NCI-H345 treated with DMSO at 0.1 percent for 48 hours (cell line): Measurements from ENCODE around the gene PTTG1IP2.
"Not testable (repeated sequence)": the region's sequence is repeated elsewhere in the genome, so short reads cannot be mapped to it uniquely, and the experiment has no call there.

Source experiments
- DNase-seq: peaks from one replicate; lab custom pipeline; 2025; ENCODE audit not compliant: unreplicated experiment; lab: John Stamatoyannopoulos, UW

Gene PTTG1IP2

GRCh38 chr7:90469554-90469953 is at the start of gene PTTG1IP2:
Gene PTTG1IP2 (plus strand): TSS chr7:90469639. CDS start chr7:90469787, 148 bp downstream.
- DNase-seq, result no peak

- no peak for DNase-seq
These were observed 47.8 kb upstream of the PTTG1IP2 start for GRCh38 chr7:90421651-90422050.

- no peak for DNase-seq
These were observed 44.7 kb upstream of the PTTG1IP2 start for GRCh38 chr7:90424720-90425119.

GRCh38 chr7:90425376-90425775 is 44.1 kb upstream of the PTTG1IP2 start:
- DNase-seq, result no peak

GRCh38 chr7:90430614-90431460 is 38.6 kb upstream of the PTTG1IP2 start:
- DNase-seq, result no peak

- DNase-seq, result no peak
These were observed 36.7 kb upstream of the PTTG1IP2 start for GRCh38 chr7:90432752-90433151.

- DNase-seq, result no peak
These were observed 36.2 kb upstream of the PTTG1IP2 start for GRCh38 chr7:90433221-90433620.

GRCh38 chr7:90445633-90446032 is 23.8 kb upstream of the PTTG1IP2 start:
- DNase-seq, result no peak

- DNase-seq, result no peak
These were observed 23.1 kb upstream of the PTTG1IP2 start for GRCh38 chr7:90446137-90446899.

GRCh38 chr7:90453259-90453891 is 16.1 kb upstream of the PTTG1IP2 start:
- no peak for DNase-seq

GRCh38 chr7:90453931-90454330 is 15.5 kb upstream of the PTTG1IP2 start:
- no peak for DNase-seq

- DNase-seq, result peak; percentile 36
These were observed 14.0 kb upstream of the PTTG1IP2 start for GRCh38 chr7:90455163-90456030.

- DNase-seq, result no peak
These were observed 11.3 kb upstream of the PTTG1IP2 start for GRCh38 chr7:90458104-90458503.

- DNase-seq, result no peak
These were observed 9.6 kb upstream of the PTTG1IP2 start for GRCh38 chr7:90459888-90460287.

GRCh38 chr7:90461219-90461618 is 8.2 kb upstream of the PTTG1IP2 start:
- DNase-seq, result no peak

GRCh38 chr7:90463151-90463628 is 6.2 kb upstream of the PTTG1IP2 start:
- not testable (repeated sequence) for DNase-seq

GRCh38 chr7:90465816-90466215 is 3.6 kb upstream of the PTTG1IP2 start:
- no peak for DNase-seq

GRCh38 chr7:90472805-90473540 is 3.5 kb downstream of the PTTG1IP2 start:
- DNase-seq, result no peak

- no peak for DNase-seq
These were observed 4.4 kb downstream of the PTTG1IP2 start for GRCh38 chr7:90473814-90474213.
